Fibroblast of skin of back (primary cell): ENCODE data around the gene CMTM1. TPM values are rescaled to one million over a fixed set of nuclear protein-coding genes. Genes with fewer than 3 reads are reported as not detected.
A peak's percentile ranks its signal among the peaks of the same experiment; 100 is the strongest.

Experiments
- DNase-seq: peaks from one replicate; pipeline ENCODE4 v3.0.0-alpha.2; 2013
- polyA plus RNA-seq, 2 experiments: library from polyadenylated mRNA; unstranded; fragments of 120-200 nt; gene quantifications; one replicate each; pipeline ENCODE4 v1.2.1, GENCODE V29; 2013; ENCODE audit not compliant: insufficient read length in 2 of 2

Gene CMTM1, protein sequence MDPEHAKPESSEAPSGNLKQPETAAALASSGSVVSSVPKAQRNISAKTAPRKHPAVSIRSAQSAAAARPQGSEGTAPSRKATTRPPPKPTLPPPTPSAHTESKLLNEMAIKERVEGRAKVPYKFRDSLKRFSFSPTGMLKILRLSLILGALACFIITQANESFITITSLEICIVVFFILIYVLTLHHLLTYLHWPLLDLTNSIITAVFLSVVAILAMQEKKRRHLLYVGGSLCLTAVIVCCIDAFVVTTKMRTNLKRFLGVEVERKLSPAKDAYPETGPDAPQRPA
- 5.1 TPM for polyA plus RNA-seq (2013, experiment 1 of 2; ENCODE audit: insufficient read length)
- 2.7 TPM for polyA plus RNA-seq (2013, experiment 2 of 2; ENCODE audit: insufficient read length)

- DNase-seq, result no peak
Observed at GRCh38 chr16:66566051-66566901, at the start of gene CMTM1. CMTM1 (plus strand) TSS chr16:66566439; CDS start chr16:66566514, 75 bp downstream.

DNA sequence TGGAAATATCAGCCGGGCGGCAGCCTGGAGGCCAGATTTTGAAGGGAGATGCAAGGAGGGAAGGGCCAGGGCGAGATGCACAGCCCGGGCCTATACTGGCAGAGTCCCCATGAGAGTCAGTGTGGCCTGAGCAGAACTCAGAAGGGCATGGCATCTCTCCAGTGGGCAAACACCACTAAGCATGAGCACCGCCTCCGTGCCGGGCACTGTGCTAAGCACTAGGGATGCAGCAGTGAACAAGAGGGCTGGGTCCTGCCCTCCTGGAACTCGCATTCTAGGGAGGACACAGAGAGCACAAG is 49.8 kb upstream of the CMTM1 start:
- no peak for DNase-seq

GRCh38 chr16:66516808-66517585 is 49.2 kb upstream of the CMTM1 start:
- peak; percentile 97 for DNase-seq

- DNase-seq, result no peak
Observed at GRCh38 chr16:66517586-66518263, 48.5 kb upstream of the CMTM1 start.

- no peak for DNase-seq
Observed at GRCh38 chr16:66519482-66520373, 46.5 kb upstream of the CMTM1 start.

GRCh38 chr16:66520406-66521170 is 45.7 kb upstream of the CMTM1 start:
- DNase-seq, result no peak

DNA sequence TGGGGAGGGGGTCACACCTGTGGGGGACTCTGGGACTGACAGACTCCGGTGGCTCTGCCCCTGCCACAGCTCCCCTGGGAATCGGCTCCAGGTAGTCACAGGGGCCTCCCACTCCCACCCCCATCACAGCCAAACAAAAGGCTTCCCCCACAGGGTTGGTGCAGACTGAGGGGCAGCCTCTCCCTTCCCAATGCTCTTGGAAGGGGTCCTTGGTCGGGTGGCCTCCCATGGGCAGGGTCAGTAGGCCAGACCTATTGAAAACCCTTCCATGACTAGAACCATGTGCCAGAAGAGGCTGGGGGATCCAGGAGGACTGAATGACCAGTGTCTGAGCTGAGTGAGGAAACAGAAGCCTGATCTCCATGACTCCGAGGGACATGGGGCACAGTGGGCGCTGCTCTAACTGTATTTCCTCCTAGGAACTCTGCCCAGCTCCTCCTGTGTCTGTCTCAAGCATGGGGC is 45.0 kb upstream of the CMTM1 start:
- DNase-seq, result no peak

DNA sequence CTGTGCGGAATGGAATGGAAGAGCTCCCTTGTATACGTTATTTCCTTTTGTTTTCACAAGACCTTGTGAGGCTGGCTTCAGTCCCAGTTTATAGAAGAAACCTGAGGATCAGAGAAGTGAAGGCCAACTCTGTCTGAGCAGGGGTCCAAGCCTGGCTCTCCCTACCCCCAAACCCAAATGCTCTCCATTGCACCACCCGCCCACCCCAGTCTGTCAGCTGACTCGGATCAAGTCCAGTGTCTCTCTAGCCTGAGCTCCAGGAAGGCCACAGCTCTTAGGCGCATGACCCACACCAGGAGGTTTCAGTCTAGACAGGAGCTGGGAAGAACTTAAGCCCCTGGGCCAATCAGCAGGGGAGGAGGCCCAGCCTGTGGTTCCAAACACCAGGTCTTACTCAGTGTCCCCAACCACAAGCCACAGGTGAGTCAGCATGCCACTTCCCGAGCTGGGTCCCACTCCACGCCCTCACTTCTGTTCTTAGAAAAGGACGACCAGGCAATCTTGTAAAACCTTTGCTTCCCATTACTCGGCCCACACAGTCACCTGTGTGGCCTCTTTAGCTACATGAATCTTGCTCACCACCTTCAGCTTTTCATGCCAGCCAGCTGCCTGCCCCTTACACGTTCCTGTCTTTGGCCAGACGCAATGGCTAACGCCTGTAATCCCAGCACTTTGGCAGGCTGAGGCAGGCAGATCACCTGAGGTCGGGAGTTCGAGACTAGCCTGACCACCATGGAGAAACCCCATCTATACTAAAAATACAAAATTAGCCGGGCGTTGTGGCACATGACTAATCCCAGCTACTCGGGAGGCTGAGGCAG is 44.1 kb upstream of the CMTM1 start:
- DNase-seq, result peak; percentile 77

GRCh38 chr16:66522816-66523590 is 43.2 kb upstream of the CMTM1 start:
- DNase-seq, result no peak

GRCh38 chr16:66523861-66524354 is 42.3 kb upstream of the CMTM1 start:
- DNase-seq, result no peak

DNA sequence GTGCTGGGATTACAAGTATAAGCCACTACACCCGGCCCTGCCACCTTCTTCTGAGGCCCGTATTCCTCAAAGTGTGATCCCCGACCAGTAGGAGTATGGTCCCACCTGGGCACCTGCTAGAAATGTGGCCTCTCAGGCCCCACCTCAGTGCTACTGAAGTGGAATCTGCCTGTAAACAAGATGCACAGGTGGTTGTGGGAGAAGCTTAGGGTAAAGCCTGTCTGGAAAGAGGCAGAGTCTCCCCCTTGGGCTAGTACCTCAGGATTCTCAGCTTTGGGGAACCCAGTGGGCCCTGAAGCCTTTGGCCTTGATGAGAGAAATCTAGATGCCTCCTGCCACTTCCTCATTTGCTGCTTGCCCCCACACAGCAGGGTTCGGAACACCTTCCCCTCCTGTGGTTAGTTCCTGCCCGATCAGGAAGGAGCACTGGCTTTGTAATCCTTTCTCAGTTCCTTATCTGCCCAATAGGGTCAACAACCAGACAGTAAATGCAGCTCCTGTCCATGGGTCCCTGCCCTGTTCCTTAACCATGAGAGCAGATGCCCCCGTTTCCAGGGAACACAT is 41.6 kb upstream of the CMTM1 start:
- DNase-seq, result no peak

DNA sequence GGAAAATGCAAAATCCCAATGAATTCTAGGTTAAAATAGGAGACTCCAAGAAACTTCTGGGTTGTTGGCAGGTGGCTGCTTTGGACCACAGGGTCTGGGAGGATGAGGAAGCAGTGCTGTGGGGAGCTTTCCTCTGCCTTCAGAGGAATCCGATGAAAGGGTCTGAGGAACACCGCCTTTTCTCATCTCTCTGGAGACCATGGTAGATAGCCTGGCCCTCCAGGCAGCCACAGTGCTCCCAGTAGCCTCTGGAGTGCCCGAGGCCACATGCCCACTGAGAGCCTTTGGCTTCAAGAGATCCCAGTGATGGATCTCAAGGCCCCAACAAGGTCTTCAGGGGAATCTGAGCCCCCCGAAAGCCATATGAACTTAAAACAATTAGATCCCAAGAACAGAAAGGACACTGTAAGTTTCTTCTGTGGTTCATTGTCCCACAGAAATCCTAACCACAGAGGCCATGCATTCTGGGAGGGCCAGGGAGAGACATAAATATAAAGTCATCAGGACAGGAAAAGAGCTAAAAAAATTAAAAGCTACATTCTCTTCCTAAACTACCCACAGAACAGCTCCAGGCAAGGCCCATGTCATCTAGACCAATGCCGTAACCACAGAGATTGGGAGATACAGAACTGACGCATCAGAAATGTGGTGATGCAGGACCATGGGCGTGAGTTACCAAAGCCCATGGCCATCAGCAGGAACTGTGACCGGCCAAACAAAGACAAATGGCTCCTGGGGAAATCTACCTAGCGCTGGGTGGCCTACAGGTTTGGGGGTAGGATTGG is 40.7 kb upstream of the CMTM1 start:
- DNase-seq, result no peak

DNA sequence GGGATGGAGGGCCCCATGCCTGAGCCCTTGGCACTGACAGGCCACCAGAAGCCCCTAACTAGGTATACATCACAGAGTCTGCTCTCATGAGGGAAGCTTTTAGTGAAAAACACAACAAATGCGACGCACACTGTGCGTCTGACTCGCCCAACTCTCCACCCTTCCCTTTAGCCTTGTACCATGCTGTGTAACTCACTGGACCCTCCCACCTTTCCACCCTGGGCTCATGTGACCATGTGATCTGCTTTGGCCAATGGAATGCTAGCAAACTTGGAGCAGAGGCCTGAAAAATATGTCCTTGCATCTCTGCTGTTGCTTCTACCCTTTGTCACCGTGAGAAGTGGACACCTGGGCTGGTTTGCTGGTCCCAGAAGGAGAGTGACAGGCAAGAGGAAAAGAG is 37.9 kb upstream of the CMTM1 start:
- DNase-seq, result no peak

- no peak for DNase-seq
Observed at GRCh38 chr16:66529475-66529874, 36.8 kb upstream of the CMTM1 start.

GRCh38 chr16:66534376-66534799 is 31.9 kb upstream of the CMTM1 start:
- no peak for DNase-seq

- no peak for DNase-seq
Observed at GRCh38 chr16:66536525-66536924, 29.7 kb upstream of the CMTM1 start.

- no peak for DNase-seq
Observed at GRCh38 chr16:66537236-66537635, 29.0 kb upstream of the CMTM1 start.
